Lung (tissue), 12 donors: ENCODE data around the gene CAMK1D. TPM values are rescaled to one million over a fixed set of nuclear protein-coding genes. Genes with fewer than 3 reads are reported as not detected.

Experiments
- ATAC-seq: fragments of 200-7000 bp; cut with Tn5 transposase; one replicate; pipeline ENCODE4 v1.9.1; 2020; ENCODE audit warnings: moderate number of reproducible peaks; ENCODE audit not compliant: insufficient read depth, low FRiP score
- DNase-seq, 3 donors: peaks; one replicate each; pipeline ENCODE4 v3.0.0-alpha.2; 2013 to 2017
- H3K27ac ChIP-seq, 2 donors: one replicate each; pipeline ENCODE4 v1.5.1; 2013; ENCODE audit warnings: mild to moderate bottlenecking in 2 of 2, moderate library complexity in 2 of 2, control low read depth in 1 of 2, inconsistent platforms in 1 of 2, low read depth in 1 of 2, low read length in 1 of 2
- H3K27me3 ChIP-seq, 3 donors: one replicate each; pipeline ENCODE4 v1.5.1; 2013; ENCODE audit warnings: low read length in 2 of 3; ENCODE audit not compliant: control insufficient read depth in 3 of 3, insufficient read depth in 3 of 3
- H3K36me3 ChIP-seq, 4 donors: one replicate each; pipeline ENCODE4 v1.5.1; 2013; ENCODE audit warnings: low read length in 4 of 4, mild to moderate bottlenecking in 1 of 4, moderate library complexity in 1 of 4; ENCODE audit not compliant: control insufficient read depth in 4 of 4, insufficient read depth in 4 of 4
- H3K4me1 ChIP-seq, 5 donors: one replicate each; pipeline ENCODE4 v1.5.1; 2013; ENCODE audit warnings: low read length in 5 of 5, mild to moderate bottlenecking in 2 of 5, moderate library complexity in 1 of 5; ENCODE audit not compliant: control insufficient read depth in 5 of 5, insufficient read depth in 5 of 5
- H3K4me3 ChIP-seq: one replicate; pipeline ENCODE4 v1.5.1; 2013; ENCODE audit warnings: mild to moderate bottlenecking, control low read depth, moderate library complexity
- H3K9ac ChIP-seq, 2 donors: one replicate each; pipeline ENCODE4 v1.5.1; 2013; ENCODE audit warnings: low read length in 2 of 2, control low read depth in 1 of 2; ENCODE audit not compliant: insufficient read depth in 1 of 2
- H3K9me3 ChIP-seq, 4 donors: one replicate each; pipeline ENCODE4 v1.5.1; 2013; ENCODE audit warnings: low read length in 3 of 4, mild to moderate bottlenecking in 1 of 4, moderate library complexity in 1 of 4; ENCODE audit not compliant: control insufficient read depth in 4 of 4, insufficient read depth in 3 of 4
- WGBS, 2 donors: extraction: QIAGEN DNeasy Blood & Tissue Kit; methylation state at CpG; one replicate each; pipeline ENCODE4 v1.1.7; 2013; 5-methylcytosine and 5-hydroxymethylcytosine counted together
- polyA plus RNA-seq, 2 donors: library from polyadenylated mRNA; stranded (reverse); fragments of 200-250 nt; gene quantifications; one replicate each; pipeline ENCODE4 v1.2.1, GENCODE V29; 2013
- total RNA-seq, 2 donors: library from RNA; depleted of rRNA in 1 of 2; stranded (reverse); fragments of >200 nt in 1 of 2; gene quantifications; one replicate each; pipeline ENCODE4 v1.2.1, GENCODE V29; 2014 to 2021
- TF ChIP-seq, protein P1 (sequence below): IDR thresholded peaks from 2 replicates; pipeline ENCODE4 v1.5.1; 2012; ENCODE audit warnings: mild to moderate bottlenecking; ENCODE audit errors: control extremely low read depth, extremely low read depth
- donor health status: control.
- donor health status: control.
- donor health status: Bipolar disorder and iron deficiency.
- donor health status: healthy.
- donor health status: DM: yes; HTN: yes; CAD: no.

The CAMK1D gene
- total and polyA plus RNA-seq, 4 donors: 3.2 to 37.4 (median 7.0) TPM

DNA sequence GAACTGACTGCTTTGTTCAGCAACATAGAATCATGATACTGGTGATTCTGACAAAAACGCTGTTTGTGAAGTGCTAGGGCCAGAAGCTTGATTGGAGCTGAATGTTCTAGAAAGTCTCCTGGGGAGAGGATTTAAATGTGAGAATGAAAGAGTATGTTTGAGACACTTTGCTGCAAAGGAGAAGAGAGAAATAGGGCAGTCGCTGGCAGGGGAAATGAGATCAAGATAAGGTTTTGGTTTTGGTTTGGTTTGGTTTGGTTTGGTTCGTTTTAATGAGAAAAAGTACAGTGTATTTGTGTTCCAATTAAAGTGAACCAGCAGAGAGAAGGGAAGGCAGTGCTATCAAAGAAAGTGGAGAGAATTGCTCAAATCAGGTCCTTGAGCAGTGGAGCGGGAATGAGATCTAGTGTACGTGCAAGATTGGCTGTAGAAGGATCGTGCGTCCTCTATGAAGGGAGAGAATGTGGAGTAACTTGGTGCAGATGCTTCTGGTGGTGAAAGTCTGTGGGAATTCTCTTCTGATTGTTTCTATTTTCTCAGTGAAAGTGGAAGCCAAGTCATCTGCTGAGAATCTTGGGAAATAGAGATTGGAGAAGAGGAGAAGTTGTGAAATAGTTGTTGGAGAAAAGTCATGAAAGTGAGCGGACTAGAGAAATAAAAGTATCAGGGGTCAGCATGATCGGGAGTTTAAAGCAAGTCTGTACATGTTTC is 381.6 kb downstream of the CAMK1D start:
- no peaks in the 10 kb centered on the region for H3K9me3 ChIP-seq
- DNase-seq (no peak), ATAC-seq (no peak)
- H3K27me3 ChIP-seq: peaks cover 0 to 49% (median 5%) of the 10 kb centered on the region in 3 donors
- H3K4me1 ChIP-seq: peaks cover 0 to 3% (median 0%) of the 10 kb centered on the region in 5 donors
- H3K4me3 ChIP-seq: no peak overlapping the region
- 77 to 78% methylated on average over 9 of the region's 9 CpGs for WGBS, 2 donors
- TF ChIP-seq, protein P1, sequence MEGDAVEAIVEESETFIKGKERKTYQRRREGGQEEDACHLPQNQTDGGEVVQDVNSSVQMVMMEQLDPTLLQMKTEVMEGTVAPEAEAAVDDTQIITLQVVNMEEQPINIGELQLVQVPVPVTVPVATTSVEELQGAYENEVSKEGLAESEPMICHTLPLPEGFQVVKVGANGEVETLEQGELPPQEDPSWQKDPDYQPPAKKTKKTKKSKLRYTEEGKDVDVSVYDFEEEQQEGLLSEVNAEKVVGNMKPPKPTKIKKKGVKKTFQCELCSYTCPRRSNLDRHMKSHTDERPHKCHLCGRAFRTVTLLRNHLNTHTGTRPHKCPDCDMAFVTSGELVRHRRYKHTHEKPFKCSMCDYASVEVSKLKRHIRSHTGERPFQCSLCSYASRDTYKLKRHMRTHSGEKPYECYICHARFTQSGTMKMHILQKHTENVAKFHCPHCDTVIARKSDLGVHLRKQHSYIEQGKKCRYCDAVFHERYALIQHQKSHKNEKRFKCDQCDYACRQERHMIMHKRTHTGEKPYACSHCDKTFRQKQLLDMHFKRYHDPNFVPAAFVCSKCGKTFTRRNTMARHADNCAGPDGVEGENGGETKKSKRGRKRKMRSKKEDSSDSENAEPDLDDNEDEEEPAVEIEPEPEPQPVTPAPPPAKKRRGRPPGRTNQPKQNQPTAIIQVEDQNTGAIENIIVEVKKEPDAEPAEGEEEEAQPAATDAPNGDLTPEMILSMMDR: no peak
- no peaks in the 10 kb centered on the region for H3K36me3 ChIP-seq
- no peak overlapping the region for H3K27ac ChIP-seq
- H3K9ac ChIP-seq: no peak overlapping the region

DNA sequence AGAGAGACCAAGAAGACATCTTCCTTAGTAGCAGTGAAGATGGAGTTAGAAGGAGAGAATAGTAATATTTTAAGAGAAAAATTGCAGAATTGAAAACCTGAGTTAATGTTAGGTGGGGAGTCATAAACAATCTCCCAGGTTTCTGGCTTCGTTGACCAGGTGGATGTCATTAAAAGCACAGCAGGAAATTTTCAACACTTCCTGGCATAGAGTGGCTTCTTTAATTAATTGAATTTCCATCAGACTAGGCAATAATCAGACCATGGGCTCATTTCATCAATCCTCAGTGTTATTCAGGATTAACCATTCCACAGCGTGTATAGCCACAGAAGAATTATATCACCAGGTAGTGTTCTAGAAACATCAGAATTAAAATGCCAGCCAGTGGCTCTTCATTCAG is 383.9 kb downstream of the CAMK1D start:
- TF ChIP-seq, protein P1: no peak
- 76 to 83% methylated on average over 2 of the region's 2 CpGs for WGBS, 2 donors

DNA sequence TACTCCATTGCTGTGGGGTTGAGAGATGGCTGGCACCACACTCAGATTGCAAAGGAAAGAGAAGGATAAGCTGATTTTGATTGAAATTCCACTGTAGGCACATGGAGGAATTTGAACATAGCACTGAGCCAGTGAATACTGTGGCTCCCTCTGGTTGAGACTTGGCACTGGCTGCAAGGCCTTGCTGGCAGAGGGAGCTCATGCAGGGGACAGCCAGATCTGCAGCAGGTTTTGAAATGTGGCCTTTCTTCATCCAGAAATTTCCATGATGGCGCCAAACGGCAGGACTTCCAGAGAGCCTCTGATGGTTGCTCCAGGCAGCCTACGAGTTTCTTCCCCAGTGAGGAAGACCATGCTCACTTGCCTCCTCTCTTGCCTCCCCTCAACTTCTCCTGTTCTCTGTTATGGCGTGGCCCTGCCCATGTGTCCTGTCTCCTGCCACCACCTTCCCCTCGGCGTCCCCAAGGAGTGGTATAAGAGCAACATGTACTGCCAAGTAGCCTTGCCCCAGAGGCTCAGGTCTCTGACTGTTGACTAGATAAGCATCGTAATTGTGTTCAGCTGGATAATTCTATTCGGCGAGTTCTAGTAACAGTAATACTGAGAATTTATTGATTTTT is 386.6 kb downstream of the CAMK1D start:
- no peaks in the 10 kb centered on the region for H3K36me3 ChIP-seq
- H3K9me3 ChIP-seq: no peaks in the 10 kb centered on the region
- H3K27ac ChIP-seq: no peak overlapping the region
- no peak overlapping the region for H3K9ac ChIP-seq
- H3K4me3 ChIP-seq: no peak overlapping the region
- ATAC-seq: no peak
- TF ChIP-seq, protein P1: no peak
- H3K27me3 ChIP-seq: peaks cover 0 to 36% (median 2%) of the 10 kb centered on the region in 3 donors
- WGBS, 2 donors: 84 to 87% methylated on average over 9 of the region's 9 CpGs
- no peak for DNase-seq
- no peaks in the 10 kb centered on the region for H3K4me1 ChIP-seq

More for the DNA sequence above, 383.9 kb downstream of the CAMK1D start:
- Histone ChIP-seq H3K4me1 (peaks cover 0 to 3% (median 0%) of the 10 kb centered on the region in 5 donors), H3K27ac (no peak overlapping the region), H3K36me3 (no peaks in the 10 kb centered on the region), H3K9ac (no peak overlapping the region), H3K9me3 (no peaks in the 10 kb centered on the region), H3K4me3 (no peak overlapping the region), H3K27me3 (peaks cover 0 to 40% (median 5%) of the 10 kb centered on the region in 3 donors)
- ATAC-seq: no peak
- DNase-seq: no peak
